Ascending aorta (tissue), 2 donors: ENCODE data around the gene OSBPL9. TPM values are rescaled to one million over a fixed set of nuclear protein-coding genes. Genes with fewer than 3 reads are reported as not detected.
"Not testable (repeated sequence)": the region's sequence is repeated elsewhere in the genome, so short reads cannot be mapped to it uniquely, and the experiment has no call there.

Experiments
- DNase-seq, 2 donors: peaks; one replicate each; pipeline ENCODE4 v3.0.0-alpha.2; 2019; ENCODE audit warnings: low spot score in 2 of 2
- H3K27ac ChIP-seq, 2 donors: fragments of 200-600 bp; sonication (generic); one replicate each; pipeline ENCODE4 v1.5.1; 2016 to 2017; ENCODE audit warnings: mild to moderate bottlenecking in 1 of 2
- H3K27me3 ChIP-seq: fragments of 200-600 bp; sonication (generic); one replicate; pipeline ENCODE4 v1.5.1; 2017
- H3K36me3 ChIP-seq, 2 donors: fragments of 200-600 bp; sonication (generic); one replicate each; pipeline ENCODE4 v1.5.1; 2016
- H3K4me1 ChIP-seq, 2 donors: fragments of 200-600 bp; sonication (generic); one replicate each; pipeline ENCODE4 v1.5.1; 2016 to 2017; ENCODE audit warnings: mild to moderate bottlenecking in 1 of 2
- H3K4me3 ChIP-seq, 2 donors: fragments of 200-600 bp; sonication (generic); one replicate each; pipeline ENCODE4 v1.5.1; 2016 to 2017; ENCODE audit warnings: mild to moderate bottlenecking in 1 of 2
- H3K9me3 ChIP-seq, 2 donors: fragments of 200-600 bp; sonication (generic); one replicate each; pipeline ENCODE4 v1.5.1; 2016
- CTCF ChIP-seq, 3 experiments: fragments of 200-600 bp in 2 of 3; fragments of 450-650 bp in 1 of 3; sonication (generic) in 2 of 3; IDR thresholded peaks; one replicate each; pipeline ENCODE4 v1.5.1; 2016 to 2019; ENCODE audit warnings: antibody characterized with exemption in 3 of 3, mild to moderate bottlenecking in 1 of 3, moderate library complexity in 1 of 3
- intact Hi-C: fragments of 100-400 bp; cut with DNase I; formaldehyde crosslinking; loops from one replicate; pipeline ENCODE4 v1.15.1; 2023
- total RNA-seq: library from RNA; depleted of rRNA; stranded (reverse); fragments of >200 nt; gene quantifications from one replicate; pipeline ENCODE4 v1.1.0, GENCODE V29; 2016

The OSBPL9 gene
- total RNA-seq, 1 donor from 2014 or later = 101 TPM

- Histone ChIP-seq H3K27ac (no peak overlapping the region), H3K4me1 (peaks cover 4 to 18% of the 10 kb centered on the region in 2 donors), H3K4me3 (no peak overlapping the region), H3K36me3 (no peaks in the 10 kb centered on the region), H3K27me3 (no peaks in the 10 kb centered on the region), H3K9me3 (no peaks in the 10 kb centered on the region)
- TF ChIP-seq CTCF (IDR thresholded peaks at IDR 0.05) = no peak
- intact Hi-C loops = no loop called here
- no peak for DNase-seq
Observed at GRCh38 chr1:51691920-51692319, 75.0 kb downstream of the OSBPL9 start.

GRCh38 chr1:51693419-51694155, 76.7 kb downstream of the OSBPL9 start:
- intact Hi-C loops = no loop called here
- Histone ChIP-seq H3K27ac (no peak overlapping the region), H3K36me3 (no peaks in the 10 kb centered on the region), H3K4me1 (peaks cover 4 to 20% of the 10 kb centered on the region in 2 donors), H3K27me3 (no peaks in the 10 kb centered on the region), H3K4me3 (no peak overlapping the region), H3K9me3 (no peaks in the 10 kb centered on the region)
- no peak for DNase-seq
- TF ChIP-seq CTCF (IDR thresholded peaks at IDR 0.05) = no peak

- no peak for DNase-seq
- intact Hi-C loops = no loop called here
- peaks cover 0 to 18% of the 10 kb centered on the region in 2 donors for H3K4me1 ChIP-seq
Observed at GRCh38 chr1:51697166-51697565, 80.3 kb downstream of the OSBPL9 start.

GRCh38 chr1:51699391-51699790, 82.5 kb downstream of the OSBPL9 start:
- intact Hi-C loops = no loop called here
- Histone ChIP-seq H3K4me1 (peaks cover 0 to 13% of the 10 kb centered on the region in 2 donors), H3K4me3 (no peak overlapping the region), H3K27ac (no peak overlapping the region), H3K9me3 (no peaks in the 10 kb centered on the region), H3K36me3 (no peaks in the 10 kb centered on the region), H3K27me3 (no peaks in the 10 kb centered on the region)
- no peak for DNase-seq
- no peak for TF ChIP-seq CTCF (IDR thresholded peaks at IDR 0.05)

More at GRCh38 chr1:51697166-51697565, 80.3 kb downstream of the OSBPL9 start:
- no peak overlapping the region for H3K27ac ChIP-seq
- TF ChIP-seq CTCF (IDR thresholded peaks at IDR 0.05) = no peak
- no peaks in the 10 kb centered on the region for H3K36me3 ChIP-seq
- H3K27me3 ChIP-seq = no peaks in the 10 kb centered on the region
- no peak overlapping the region for H3K4me3 ChIP-seq
- H3K9me3 ChIP-seq = no peaks in the 10 kb centered on the region

GRCh38 chr1:51701782-51702181, 84.9 kb downstream of the OSBPL9 start:
- H3K9me3 ChIP-seq, DNase-seq, H3K27ac ChIP-seq, H3K27me3 ChIP-seq, H3K36me3 ChIP-seq, H3K4me3 ChIP-seq, H3K4me1 ChIP-seq, intact Hi-C loops: not testable (repeated sequence)

- intact Hi-C loops, H3K9me3 ChIP-seq, H3K4me3 ChIP-seq: not testable (repeated sequence)
Observed at GRCh38 chr1:51702220-51702619, 85.3 kb downstream of the OSBPL9 start.

More at GRCh38 chr1:51702220-51702619, 85.3 kb downstream of the OSBPL9 start:
- not testable (repeated sequence) for H3K4me1 ChIP-seq, H3K27ac ChIP-seq, H3K36me3 ChIP-seq, DNase-seq, H3K27me3 ChIP-seq
